Mesothelial cell of epicardium (in vitro differentiated cells): ENCODE measurements around the gene RNASE1. TPM values are rescaled to one million over a fixed set of nuclear protein-coding genes. Genes with fewer than 3 reads are reported as not detected.
A peak's percentile ranks its signal among the peaks of the same experiment; 100 is the strongest.
"Not testable (repeated sequence)": the region's sequence is repeated elsewhere in the genome, so short reads cannot be mapped to it uniquely, and the experiment has no call there.

Experiments used
- DNase-seq, 2 experiments: peaks; one replicate each; pipeline ENCODE4 v3.0.0; 2021; ENCODE audit warnings: low spot score in 2 of 2; ENCODE audit not compliant: unreplicated experiment in 2 of 2
- H3K27ac Mint-ChIP-seq: 2 replicates; pipeline ENCODE4 v1.8.0; 2021; ENCODE audit warnings: mixed read lengths
- H3K27me3 Mint-ChIP-seq: 2 replicates; pipeline ENCODE4 v1.8.0; 2021; ENCODE audit warnings: low read depth, mixed read lengths
- H3K36me3 Mint-ChIP-seq: 2 replicates; pipeline ENCODE4 v1.8.0; 2021; ENCODE audit warnings: mixed read lengths
- H3K4me1 Mint-ChIP-seq: 2 replicates; pipeline ENCODE4 v1.8.0; 2021; ENCODE audit warnings: mixed read lengths
- H3K4me3 Mint-ChIP-seq: 2 replicates; pipeline ENCODE4 v1.8.0; 2021; ENCODE audit warnings: mild to moderate bottlenecking, moderate library complexity, mixed read lengths
- H3K9me3 Mint-ChIP-seq: 2 replicates; pipeline ENCODE4 v1.8.0; 2021; ENCODE audit warnings: mixed read lengths
- total RNA-seq: library from RNA; stranded (reverse); gene quantifications from 3 replicates; pipeline ENCODE4 v1.2.1, GENCODE V29; 2021
- TF ChIP-seq, protein P1 (sequence below): fragments of 200-600 bp; sonication (generic); IDR thresholded peaks from one replicate; pipeline ENCODE4 v1.5.0; 2021; ENCODE audit warnings: antibody characterized with exemption; ENCODE audit not compliant: unreplicated experiment

Gene RNASE1
- total RNA-seq, 1 donor from 2014 or later = 14.8 TPM

DNA sequence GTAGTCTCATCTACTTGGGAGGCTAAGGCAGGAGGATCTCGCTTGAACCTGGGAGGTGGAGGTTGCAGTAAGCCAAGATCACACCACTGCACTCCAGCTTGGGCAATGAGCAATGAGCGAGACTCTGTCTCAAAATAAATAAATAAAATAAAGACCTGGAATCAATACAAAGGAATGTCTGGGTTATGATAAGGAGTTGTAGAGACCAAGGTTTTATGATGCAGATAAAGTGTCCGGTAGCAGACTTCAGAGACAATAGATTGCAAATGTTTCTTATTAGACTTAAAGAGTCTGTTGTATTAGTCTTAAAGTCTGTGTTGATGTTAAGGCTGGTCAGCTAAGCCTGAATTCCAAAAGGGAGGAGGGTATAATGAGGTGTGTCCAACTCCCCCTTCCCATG is 35.2 kb upstream of the RNASE1 start:
- no peaks in the 10 kb centered on the region for H3K27me3 Mint-ChIP-seq
- no peaks in the 10 kb centered on the region for H3K9me3 Mint-ChIP-seq
- TF ChIP-seq, protein P1, sequence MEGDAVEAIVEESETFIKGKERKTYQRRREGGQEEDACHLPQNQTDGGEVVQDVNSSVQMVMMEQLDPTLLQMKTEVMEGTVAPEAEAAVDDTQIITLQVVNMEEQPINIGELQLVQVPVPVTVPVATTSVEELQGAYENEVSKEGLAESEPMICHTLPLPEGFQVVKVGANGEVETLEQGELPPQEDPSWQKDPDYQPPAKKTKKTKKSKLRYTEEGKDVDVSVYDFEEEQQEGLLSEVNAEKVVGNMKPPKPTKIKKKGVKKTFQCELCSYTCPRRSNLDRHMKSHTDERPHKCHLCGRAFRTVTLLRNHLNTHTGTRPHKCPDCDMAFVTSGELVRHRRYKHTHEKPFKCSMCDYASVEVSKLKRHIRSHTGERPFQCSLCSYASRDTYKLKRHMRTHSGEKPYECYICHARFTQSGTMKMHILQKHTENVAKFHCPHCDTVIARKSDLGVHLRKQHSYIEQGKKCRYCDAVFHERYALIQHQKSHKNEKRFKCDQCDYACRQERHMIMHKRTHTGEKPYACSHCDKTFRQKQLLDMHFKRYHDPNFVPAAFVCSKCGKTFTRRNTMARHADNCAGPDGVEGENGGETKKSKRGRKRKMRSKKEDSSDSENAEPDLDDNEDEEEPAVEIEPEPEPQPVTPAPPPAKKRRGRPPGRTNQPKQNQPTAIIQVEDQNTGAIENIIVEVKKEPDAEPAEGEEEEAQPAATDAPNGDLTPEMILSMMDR = no peak
- no peak overlapping the region for H3K4me3 Mint-ChIP-seq
- H3K4me1 Mint-ChIP-seq = peaks cover 10% of the 10 kb centered on the region
- no peaks in the 10 kb centered on the region for H3K36me3 Mint-ChIP-seq
- no peak overlapping the region for H3K27ac Mint-ChIP-seq
- no peak for DNase-seq

DNA sequence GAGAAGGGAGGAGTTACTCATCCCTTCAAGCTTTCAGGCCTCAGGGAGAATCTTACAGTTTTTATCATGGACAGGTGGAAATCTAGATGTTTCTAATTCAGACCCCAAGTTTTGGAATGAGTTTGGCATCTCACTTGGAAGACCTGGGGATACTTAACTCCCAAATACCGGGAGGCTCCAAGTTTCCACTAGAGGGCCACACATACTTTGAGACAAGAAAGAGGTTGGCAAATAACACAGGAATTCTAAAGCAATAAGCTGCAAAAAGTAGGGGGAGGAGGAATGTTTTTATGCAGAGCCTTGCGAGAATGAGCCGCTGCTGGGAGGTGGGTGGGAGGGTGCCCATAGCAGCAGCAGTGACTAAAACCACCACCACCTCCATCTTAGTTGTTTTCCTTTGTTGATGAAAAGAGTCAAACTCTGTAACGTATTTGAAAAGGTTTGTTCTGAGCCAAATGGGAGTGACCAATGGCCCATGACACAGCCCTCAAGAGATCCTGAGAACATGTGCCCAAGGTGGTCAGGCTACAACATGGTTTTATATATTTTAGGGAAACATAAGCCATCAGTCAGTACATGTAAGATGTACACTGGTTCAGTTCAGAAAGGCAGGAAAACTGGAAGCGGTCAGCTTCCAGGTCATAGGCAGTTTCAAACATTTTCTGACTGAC is 34.2 kb upstream of the RNASE1 start:
- H3K27me3 Mint-ChIP-seq = no peaks in the 10 kb centered on the region
- no peak overlapping the region for H3K4me3 Mint-ChIP-seq
- no peaks in the 10 kb centered on the region for H3K36me3 Mint-ChIP-seq
- TF ChIP-seq, protein P1 = peak; percentile 43
- H3K4me1 Mint-ChIP-seq = peaks cover 10% of the 10 kb centered on the region
- no peak overlapping the region for H3K27ac Mint-ChIP-seq
- H3K9me3 Mint-ChIP-seq = no peaks in the 10 kb centered on the region
- DNase-seq = no peak

DNA sequence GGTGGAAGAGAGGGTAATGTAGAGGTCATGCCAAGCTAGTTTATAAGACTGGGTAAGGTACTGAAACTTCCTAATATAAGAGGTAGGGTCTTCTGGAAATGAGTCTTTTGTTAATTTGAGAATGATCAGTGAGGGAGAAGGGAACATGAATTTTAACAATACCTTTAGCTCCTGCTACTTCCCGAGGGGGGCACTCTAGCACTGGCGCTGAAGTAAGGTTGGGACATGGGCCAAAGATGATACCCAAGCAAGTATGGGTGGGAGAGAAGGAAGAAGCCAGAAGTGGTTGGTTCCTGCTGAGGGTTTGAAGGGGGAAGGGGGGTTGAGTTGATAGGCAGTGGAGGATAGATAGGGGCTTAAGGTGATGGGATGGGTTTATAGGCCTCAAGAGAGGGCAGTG is 32.3 kb upstream of the RNASE1 start:
- TF ChIP-seq, protein P1 = no peak
- no peak for DNase-seq
- no peaks in the 10 kb centered on the region for H3K9me3 Mint-ChIP-seq
- H3K27ac Mint-ChIP-seq = no peak overlapping the region
- H3K4me1 Mint-ChIP-seq = peaks cover 10% of the 10 kb centered on the region
- no peaks in the 10 kb centered on the region for H3K36me3 Mint-ChIP-seq
- no peak overlapping the region for H3K4me3 Mint-ChIP-seq
- no peaks in the 10 kb centered on the region for H3K27me3 Mint-ChIP-seq

DNA sequence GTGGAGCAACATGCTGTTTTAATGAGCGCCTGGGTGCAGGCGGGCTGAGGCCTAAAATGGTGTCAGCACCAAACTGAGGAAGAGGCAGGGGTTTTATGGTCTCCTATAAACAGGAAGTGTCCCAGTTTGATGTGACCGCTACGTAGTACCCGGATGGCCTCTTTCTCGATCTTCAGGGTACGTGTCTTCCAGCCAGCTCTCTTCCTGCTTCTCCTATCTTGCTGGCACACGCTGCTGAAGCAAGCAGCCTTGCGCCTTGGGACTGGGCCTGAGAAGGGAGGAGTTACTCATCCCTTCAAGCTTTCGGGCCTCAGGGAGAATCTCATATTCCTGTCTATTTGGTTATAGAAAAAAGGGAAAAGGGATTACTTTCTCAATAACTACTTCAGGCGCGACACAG is 28.2 kb upstream of the RNASE1 start:
- H3K4me3 Mint-ChIP-seq = no peak overlapping the region
- peaks cover 9% of the 10 kb centered on the region for H3K9me3 Mint-ChIP-seq
- H3K36me3 Mint-ChIP-seq = peaks cover 5% of the 10 kb centered on the region
- DNase-seq = no peak
- peaks cover 12% of the 10 kb centered on the region for H3K4me1 Mint-ChIP-seq
- no peak overlapping the region for H3K27ac Mint-ChIP-seq
- TF ChIP-seq, protein P1 = no peak
- no peaks in the 10 kb centered on the region for H3K27me3 Mint-ChIP-seq

DNA sequence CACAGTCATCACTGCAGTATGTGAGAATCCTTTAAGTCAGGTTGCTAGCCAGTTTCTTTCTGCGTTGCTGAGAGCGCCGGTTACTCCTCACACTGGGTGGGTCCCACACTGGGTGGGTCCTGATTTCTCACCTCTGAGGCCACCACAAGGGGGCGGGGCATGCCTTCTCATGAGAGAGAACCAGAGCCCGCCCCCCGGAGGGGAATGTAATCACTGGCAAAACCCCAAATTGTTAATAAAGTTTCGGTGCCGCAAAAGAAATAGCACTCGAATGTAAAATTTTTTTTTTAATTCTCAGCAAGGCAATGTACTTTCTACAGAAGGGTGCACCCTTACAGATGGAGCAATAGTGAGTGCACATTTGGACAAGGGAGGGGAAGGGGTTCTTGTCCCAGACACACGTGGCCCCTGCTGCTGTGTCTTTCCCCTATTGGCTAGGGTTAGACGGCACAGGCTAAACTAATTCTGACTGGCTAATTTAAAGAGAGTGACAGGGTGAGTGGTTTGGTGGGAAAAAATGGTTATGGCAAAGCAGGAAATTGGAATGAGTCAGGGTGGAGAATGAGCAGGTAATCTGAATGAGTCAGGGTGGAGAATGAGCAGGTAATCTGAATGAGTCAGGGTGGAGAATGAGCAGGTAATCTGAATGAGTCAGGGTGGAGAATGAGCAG is 25.5 kb upstream of the RNASE1 start:
- not testable (repeated sequence) for H3K4me3 Mint-ChIP-seq, H3K36me3 Mint-ChIP-seq, H3K27me3 Mint-ChIP-seq, H3K27ac Mint-ChIP-seq, DNase-seq
- H3K9me3 Mint-ChIP-seq = peaks cover 13% of the 10 kb centered on the region
- peaks cover 13% of the 10 kb centered on the region for H3K4me1 Mint-ChIP-seq

DNA sequence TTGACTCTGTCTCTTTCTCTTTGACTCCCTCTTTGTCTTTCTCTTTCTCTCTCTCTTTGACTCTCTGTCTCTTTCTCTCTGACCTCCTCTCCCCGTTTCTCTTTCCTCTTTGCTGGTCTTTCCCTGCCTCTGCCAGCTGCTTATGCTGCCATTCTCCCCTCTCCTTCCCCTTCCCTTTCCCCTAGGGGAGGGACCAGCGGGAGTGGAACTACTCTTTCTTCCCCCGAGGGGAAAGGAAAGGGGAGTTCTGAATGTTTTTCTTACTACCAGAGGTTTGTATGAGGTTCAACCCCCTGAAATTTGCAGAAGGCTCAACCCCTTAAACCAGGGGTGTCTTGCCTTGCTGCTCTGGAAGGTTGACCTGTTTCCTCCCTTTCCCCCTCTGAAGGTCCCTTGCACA is 24.7 kb upstream of the RNASE1 start:
- H3K4me3 Mint-ChIP-seq = peak overlapping the region; percentile 31

DNA sequence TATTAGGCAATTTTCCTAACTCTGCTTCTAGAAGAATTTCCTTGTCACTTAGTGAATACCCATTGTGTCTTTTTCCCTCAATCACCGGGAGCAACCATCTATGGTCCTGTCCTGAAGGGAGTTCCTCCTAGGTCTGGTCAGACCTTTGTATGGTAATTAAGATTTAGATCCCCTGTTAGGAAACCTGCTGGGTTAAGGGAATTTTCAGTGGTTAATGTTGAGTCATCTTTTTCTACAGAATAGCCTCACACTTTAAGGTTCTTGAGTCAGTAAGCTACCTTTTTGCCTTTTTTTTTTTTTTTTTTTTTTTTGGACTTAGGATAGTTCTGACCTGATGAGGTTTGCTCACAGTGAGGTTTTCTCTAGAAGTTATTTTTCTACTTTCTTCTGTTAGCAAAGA is 24.0 kb upstream of the RNASE1 start:
- H3K9me3 Mint-ChIP-seq = peaks cover 16% of the 10 kb centered on the region
- H3K27me3 Mint-ChIP-seq, DNase-seq, H3K36me3 Mint-ChIP-seq, H3K4me3 Mint-ChIP-seq: not testable (repeated sequence)
- H3K4me1 Mint-ChIP-seq = peaks cover 23% of the 10 kb centered on the region
- peak overlapping the region; percentile 66 for H3K27ac Mint-ChIP-seq

More for the DNA sequence above, 24.7 kb upstream of the RNASE1 start:
- Mint-ChIP-seq H3K27ac (peak overlapping the region; percentile 52), H3K4me1 (peaks cover 16% of the 10 kb centered on the region), H3K9me3 (peaks cover 16% of the 10 kb centered on the region), H3K36me3 (peaks cover 7% of the 10 kb centered on the region), H3K27me3 (no peaks in the 10 kb centered on the region)
- TF ChIP-seq, protein P1 = no peak
- no peak for DNase-seq
